ENCODE measurements around the gene CDSN.

Gene CDSN

GRCh38 chr6:31114970-31115849 lies 5.0 kb downstream of the CDSN start:
- no peak for DNase-seq

DNA sequence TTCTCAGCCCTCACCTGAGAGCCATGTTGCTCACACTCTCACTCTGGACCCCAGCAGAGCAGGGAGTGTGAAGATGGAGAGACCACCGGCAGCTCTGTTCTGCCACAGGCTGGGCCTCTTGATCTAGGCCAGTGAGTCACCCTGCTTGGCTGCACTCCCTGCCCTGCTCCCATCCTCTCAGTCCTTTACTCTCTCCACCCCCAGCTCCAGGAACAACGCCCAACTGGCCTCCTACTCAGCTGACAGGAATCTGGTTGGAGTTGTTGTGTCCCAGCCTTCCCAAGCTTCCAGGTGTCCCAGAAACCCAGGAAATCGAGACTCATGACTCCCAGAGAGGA lies 5.7 kb downstream of the CDSN start, which contains the start of gene PSORS1C1:
Gene PSORS1C1, plus strand, starts transcription at position 260 of the 338 bp plus-strand sequence. CDS start 14,833 bp downstream, outside the sequence.
- DNase-seq: no peak

- DNase-seq: no peak
Observed at GRCh38 chr6:31113861-31114540, 6.2 kb downstream of the CDSN start.

- DNase-seq: no peak
Observed at GRCh38 chr6:31112478-31112877, 7.8 kb downstream of the CDSN start, which contains the start of gene C6orf15. C6orf15 (minus strand) TSS chr6:31112575; CDS start chr6:31112555, 20 bp downstream.

GRCh38 chr6:31111712-31112111 lies 8.5 kb downstream of the CDSN start:
- DNase-seq: no peak

DNA sequence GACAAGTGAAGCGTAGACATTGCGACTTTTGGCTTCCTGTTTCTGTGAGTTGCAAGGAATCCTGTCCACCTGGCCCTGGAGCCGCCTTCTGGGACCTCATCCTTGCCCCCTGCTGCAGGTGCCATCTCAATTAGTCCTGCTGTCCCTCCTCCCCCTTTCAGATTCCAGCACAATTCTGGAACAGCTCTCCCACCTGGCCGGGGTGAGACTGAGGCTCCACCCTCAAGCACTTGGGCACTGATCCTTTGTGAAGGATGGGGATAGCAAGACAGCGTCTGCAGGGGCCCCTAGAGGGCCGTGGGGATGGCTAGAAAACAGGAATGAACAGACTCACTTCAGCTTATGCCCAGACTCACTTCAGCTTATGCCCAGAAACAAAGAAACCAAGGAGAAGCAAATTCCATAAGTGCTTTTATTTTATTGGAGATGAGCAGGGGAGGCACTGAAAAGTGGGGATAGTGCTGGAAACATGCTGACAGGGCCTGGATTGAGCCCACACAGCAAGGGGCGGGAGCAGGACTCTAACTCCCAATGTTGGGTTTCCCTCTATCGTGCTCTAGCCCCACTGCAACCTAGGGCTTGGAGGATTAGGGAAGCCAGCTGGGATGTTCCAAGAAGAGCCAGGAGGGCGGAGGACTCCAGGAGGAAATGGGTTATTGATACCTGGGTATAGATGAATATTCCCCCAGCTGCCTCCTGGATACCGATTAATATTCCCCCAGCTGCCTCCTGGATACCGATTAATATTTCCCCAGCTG lies 9.2 kb downstream of the CDSN start:
- no peak for DNase-seq

GRCh38 chr6:31107052-31107451 lies 13.2 kb downstream of the CDSN start:
- DNase-seq: no peak

- DNase-seq: no peak
Observed at GRCh38 chr6:31103136-31103535, 17.1 kb downstream of the CDSN start.

- DNase-seq: no peak
Observed at GRCh38 chr6:31098449-31098938, 21.8 kb downstream of the CDSN start.

DNA sequence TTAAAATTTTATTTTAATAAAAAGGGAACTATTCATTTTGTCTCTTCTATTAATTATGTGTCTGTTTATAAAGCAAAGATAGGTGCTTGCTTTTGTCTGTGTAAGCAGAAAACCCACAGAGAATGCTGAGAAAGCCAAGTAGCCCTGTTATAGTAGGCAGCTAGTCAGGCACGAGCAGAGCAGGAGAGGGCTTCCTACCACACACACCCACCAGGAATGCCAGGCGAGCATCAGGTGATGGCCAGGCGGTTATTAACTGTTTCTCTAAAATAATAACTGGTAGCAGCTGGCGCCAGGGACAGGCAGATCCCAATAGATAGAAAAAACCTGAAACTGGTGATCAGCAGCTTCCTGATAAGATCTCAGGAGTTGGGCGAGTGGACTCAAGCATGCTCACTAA lies 23.6 kb downstream of the CDSN start:
- no peak for DNase-seq

DNA sequence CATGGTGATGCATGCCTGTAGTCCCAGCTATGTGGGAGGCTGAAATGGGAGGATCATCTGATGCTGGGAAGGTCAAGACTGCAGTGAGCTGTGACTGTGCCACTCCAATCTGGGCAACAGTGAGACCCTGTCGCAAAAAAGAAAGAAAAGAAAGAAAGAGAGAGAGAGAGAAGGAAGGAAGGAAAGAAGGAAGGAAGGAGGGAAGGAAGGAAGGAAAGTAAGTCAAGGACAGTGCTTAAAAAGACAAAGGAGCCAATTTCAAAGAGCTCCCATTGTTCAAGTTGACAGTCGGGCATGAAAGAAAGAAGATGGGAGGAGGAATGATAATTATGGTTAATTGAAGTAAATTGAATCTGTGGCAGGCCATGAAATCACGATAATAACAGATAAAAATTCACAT lies 24.0 kb downstream of the CDSN start:
- no peak for DNase-seq

DNA sequence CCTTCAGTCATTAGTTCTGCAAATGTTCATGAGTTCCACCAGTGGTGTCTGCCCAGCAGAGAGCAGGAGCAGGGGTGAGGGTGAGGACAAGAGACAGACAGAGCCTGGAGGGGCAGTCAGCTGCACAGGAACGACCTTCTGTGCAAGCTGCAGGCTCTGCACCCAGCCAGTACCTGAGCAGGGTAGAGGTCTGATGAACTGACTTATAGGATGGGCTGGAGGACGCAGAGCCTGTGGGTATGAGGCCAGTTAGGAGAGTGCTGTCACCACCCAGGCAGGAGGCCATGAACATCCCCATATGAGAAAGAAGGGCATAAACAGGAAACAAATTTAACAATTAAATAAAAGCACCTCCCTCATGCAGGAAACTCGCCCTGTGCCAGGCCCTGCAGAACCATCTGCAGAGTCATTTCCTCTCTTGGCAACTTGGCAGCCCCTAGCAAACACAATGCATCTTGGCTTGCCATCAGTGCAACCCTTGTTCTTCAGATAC lies 25.8 kb downstream of the CDSN start:
- DNase-seq: no peak

GRCh38 chr6:31092769-31093505 lies 27.3 kb downstream of the CDSN start:
- DNase-seq: no peak

DNA sequence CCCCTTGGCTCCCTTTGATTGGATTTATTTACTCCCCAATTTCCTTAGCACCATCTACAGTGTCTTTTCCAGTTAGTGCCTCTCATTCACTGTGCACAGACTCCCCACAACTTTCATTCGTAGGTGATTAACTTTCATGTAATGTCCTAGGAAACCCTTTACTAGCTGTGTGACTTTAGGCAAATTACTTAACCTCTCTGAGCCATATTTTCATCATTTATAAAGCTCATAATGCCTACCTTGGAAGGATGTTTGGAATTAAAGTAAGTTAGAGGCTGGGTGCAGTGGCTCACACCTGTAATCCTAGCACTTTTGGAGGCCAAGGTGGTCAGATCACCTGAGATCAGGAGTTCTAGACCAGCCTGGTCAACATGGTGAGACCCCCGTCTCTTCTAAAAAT lies 28.0 kb downstream of the CDSN start:
- no peak for DNase-seq

DNA sequence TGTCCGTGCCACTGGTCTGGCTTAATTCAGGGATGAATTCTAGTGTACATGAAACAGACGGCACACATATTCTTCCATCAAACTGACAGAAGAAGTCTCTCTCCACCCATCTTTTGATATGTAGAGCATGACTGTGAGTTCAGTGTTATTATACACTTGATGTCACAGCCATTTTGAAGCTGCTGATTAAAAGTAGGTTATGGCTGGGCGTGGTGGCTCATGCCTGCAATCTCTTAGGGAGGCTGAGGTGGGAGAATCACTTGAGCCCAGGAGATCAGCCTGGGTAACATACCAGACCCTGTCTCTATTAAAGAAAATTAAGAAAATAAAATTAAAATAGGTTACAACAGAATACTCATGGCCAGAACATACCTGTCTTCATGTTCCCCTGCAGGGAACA lies 28.6 kb downstream of the CDSN start:
- DNase-seq: no peak

DNA sequence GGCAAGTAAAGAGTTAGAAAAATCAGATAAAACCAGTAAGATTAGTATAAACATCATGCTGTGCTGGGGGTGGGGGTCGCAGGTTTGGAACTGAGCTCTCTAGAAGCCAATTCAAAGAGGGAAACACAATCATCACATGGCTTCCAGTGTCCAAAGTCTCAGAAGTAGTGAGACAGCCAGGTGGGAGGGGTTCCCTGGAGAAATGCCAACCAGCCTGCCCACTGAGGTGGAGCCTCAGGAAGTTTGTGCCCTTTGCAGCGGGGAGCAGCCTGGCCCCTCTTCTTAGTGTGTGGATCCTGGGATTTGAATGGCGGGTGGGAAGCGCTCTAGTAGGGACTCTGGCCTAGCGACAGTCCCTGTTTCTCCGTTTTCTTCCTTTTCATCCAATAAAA lies 29.3 kb downstream of the CDSN start:
- no peak for DNase-seq

GRCh38 chr6:31090275-31090972 lies 29.8 kb downstream of the CDSN start:
- no peak for DNase-seq

DNA sequence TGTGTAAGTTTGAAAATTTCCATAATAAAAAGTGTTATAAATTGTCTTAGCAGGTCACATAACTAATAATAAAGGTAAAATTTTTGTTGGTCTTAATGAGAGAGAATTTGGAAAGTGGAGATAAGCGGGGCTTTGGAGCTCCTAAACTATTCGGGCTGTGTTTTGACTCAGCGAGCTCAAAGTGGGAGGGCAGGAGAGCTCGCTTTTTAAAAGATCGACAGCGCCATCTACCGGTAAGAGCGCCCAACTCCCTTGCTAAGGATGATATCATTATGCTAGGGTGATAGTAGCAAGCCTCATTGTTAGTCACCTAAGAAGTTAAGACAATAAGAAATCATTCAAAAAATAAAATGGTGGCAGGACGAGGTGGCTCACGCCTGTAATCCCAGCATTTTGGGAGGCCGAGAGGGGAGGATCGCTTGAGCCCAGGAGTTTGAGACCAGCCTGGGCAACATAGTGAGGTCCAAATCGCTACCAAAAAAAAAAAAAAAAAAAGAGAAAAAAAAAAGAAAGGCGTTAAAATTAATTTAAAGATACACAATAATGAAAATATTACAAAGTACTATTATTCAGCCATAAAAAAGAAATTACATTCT lies 32.7 kb downstream of the CDSN start:
- no peak for DNase-seq

GRCh38 chr6:31086788-31087440 lies 33.3 kb downstream of the CDSN start:
- DNase-seq: no peak

DNA sequence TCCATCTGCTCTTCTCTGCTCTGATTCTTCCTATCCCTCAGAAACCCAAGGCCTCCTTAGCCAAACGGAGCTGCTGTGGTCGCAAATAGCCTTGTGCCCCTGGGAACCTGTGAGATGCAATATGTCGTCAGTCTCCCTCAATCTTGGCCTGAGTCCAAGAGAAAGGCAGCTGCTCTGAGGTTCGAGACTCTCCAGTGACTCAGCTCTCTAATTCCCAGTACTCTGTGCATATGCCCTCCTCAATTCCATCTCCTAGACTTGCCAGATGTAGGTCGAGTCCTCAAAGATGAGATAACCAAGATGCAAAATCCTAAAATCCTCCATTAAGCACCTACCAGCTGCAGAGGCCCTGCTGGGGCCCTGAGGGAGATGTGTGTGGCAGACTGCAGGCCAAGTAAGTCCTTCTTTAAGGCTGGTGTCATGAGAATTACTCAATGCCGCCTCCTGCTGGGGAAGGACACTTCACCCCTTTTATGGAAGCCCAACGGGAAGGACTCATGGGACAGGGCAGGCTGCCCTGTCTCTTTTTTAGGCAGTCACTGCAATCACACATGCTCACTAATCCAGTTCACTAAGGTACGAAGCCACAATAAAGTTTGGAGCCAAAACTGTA lies 36.4 kb downstream of the CDSN start:
- no peak for DNase-seq

Measured in cortex of kidney (tissue), 1 donor.